Stimulated activated CD4-positive, alpha-beta T cell treated with anti-CD3 and anti-CD28 coated beads, TNF-alpha, amount 100 ng/mL, for 1 hour (primary cell): ENCODE data around the gene KRI1.

Experiments used
- DNase-seq, 3 donors: peaks; one replicate each; pipeline ENCODE4 v3.0.0-alpha.2; 2020; ENCODE audit warnings: low read depth in 3 of 3, low spot score in 1 of 3

KRI1 gene

DNA sequence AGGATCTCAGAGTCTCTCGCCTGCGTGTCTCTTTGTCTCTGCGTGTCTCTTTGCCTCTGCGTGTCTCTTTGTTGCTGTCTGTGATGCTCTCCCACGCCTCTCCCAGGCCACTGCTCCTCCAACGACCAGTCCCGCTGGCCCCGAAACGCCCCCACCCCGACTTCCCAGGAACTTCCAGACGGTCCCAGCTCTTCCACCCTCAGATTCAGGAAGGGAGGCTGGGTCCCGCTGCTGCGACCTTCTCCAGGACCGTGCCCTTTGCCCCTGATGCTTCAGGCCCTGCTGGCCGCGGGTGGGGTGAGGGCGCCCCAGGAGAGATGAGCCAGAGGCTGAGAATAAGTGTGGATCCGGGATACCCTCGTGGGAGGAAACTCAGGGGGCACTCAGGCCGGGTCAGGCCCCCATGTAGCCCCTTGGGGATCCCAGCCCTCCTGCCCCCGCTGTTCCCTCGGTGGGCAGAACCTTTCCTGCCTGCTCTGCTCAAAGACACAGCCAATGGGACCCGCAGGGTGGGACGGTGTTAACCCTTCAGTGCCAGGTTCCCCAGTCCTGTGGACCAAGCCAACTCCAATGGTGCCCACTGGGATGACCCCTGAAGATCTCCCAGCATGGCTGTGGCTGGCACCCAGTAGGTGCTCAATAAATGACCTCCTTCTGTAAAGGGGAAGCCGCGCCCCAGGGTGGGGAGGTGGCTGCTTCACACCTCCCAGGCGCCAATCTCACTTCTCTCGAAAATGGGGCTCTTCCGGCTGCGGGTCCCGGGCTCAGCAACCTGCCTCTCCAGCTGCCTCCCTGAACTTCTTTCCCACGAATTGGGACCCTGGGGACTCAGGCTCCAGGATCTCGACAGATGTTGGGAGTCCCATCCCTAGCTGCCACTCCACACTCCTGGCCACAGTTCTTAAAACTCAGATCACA lies 47.1 kb downstream of the KRI1 start:
- DNase-seq, result no peak

DNA sequence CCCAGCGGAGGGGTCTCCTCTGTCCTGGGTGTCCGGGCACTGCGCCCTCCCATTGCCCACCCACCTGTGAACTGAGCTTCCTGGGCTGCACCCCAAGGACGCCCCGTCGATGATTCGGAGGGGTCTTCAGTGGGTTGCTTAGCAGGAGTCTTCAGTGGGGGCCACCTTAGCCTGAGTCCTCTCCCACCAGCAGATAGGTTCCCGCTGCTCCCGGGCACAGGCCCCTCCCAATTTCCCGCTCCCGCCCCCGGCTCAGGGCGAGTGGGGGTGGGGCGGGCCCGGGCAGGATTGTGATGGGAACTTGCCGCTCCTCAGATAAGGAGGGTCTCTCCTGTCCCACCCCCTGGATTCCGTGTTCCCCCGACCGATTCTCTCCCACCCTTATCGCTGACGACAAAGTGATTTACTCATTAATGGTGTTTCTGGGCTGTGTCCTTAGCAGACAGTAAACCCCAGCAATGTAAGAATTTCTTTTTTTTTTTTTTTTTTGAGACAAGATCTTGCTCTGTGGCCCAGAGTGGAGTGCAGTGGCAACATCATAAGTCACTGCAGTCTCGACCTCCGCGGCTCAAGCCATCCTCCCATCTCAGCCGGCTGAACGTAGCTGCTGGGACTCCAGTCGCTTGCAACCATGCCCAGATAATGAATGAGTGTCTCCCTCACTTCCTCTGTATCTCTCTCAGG lies 47.9 kb downstream of the KRI1 start:
- DNase-seq, result no peak

DNA sequence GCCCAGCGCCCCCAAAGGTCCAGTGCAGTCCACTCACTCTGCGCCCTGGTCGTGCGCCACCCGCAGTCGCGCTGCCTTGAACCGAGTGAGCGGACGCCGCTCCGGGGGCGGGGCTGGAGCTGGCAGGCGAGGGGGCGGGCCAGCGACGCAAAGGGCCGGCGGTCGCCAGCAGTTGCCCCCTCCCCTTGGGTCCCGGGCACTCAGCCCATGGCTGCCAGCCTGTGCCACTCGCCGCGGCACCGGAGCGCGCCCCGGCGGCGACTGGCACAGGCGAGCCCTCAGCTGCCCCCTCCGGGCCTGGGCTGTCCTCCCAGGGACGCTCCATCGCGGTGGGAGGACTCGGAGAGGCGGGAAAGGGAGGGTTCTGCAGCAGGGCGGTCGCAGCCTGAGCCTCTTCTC lies 48.5 kb downstream of the KRI1 start, which contains the start of gene S1PR5:
Gene S1PR5, minus strand, starts transcription at position 87 of the 399 bp plus-strand sequence. CDS start 2,436 bp downstream, outside the sequence.
- no peak for DNase-seq

DNA sequence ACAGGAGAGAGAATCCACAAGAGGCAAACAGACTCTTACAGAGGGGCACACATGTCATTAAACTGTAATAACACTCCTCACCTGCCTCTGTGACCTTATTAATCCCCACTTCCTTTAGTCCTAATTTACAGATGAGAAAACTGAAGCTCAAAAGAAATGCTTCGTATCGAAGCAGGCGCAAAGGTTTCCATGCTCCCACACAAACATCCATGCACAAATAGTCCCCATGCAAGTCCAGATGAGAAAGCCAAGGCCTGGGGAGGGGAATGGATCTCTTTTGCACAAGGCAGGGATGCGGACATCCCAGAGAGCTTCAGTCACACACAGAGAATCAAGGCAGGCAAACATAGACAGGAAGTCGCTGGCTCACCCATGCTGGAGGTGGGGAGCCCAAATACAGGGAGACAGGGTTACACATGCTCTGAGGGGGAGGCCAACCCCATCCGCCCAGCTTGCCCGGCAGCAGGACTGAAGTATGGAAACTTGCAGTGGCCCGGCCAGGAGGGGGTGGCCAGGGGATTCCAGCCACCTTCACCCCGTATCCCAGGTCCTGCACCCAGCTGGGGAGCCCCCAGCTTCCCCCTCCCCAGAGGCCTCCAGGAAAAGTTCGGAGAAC lies 49.0 kb downstream of the KRI1 start:
- no peak for DNase-seq

DNA sequence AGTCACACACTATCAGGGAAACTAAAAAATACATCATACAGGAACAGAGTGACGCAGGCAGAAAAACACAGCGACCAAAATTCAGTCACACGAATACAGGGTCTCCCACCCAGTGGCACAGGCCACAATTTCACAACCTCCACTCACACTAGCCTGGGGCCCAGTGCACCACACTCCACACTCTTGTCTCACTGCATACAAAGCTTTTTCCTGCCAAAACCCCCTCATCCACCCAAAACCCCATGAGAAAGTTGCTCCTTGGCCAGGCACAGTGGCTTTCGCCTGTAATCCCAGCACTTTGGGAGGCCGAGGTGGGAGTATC lies 49.8 kb downstream of the KRI1 start:
- DNase-seq, result no peak

DNA sequence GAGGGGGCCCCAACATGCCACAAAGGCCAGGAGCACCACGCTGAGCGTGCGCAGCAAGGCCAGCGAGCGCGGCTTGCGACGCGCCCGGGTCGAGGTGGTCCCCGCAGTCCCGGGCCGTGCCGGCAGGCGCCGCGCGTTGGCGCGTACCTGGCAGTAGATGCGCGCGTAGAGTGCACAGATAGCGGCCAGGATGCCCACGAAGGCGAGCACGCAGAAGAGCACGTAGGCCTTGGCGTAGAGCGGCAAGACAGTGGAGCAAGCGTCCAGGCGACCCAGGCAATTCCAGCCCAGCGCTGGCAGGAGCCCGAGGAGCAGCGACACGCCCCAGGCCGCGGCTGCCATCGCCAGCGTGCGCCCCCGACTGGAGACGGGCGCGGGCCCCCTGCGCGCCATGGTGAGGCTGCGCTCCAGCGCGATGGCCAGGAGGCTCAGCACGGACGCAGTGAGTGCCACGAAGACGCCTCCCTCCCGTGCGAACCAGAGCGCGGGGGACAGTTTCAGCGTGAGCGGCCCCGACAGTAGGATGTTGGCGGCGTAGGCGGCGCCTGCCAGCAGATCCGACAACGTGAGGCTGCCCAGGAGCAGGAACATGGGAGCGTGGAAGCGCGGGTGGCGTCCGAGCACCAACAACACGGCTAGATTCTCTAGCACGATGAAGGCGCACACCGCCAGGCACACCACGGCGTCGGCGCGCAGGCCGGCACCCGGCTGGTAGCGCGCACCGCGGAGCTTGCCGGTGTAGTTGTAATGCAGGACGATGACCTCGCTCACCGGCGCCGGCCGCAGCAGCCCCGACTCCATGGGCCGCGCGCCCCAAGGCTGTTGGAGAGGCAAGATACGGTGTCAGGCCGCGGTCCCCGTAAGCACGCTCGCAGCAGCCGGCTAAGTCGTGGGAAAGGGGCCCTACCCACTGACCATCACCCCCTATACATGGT lies 51.3 kb downstream of the KRI1 start:
- no peak for DNase-seq

DNA sequence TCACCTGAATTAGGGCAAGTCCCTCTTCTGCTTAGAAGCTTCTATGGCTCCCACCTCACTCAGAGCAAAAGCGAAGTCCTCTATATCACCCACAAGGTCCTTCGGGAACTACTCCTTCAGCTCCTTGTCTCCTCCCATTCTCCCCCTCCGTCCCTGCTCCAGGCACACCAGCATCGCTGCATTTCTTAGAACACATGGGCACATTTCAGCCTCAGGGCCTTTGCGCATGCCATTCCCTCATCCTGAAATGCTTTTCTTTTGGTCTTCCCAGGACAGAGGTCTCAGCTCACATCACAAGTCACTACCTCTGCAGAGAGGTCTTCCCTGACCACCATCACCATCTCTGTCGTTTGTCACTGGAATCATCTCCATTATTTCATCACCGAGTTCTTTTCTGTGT lies 52.6 kb downstream of the KRI1 start:
- no peak for DNase-seq

DNA sequence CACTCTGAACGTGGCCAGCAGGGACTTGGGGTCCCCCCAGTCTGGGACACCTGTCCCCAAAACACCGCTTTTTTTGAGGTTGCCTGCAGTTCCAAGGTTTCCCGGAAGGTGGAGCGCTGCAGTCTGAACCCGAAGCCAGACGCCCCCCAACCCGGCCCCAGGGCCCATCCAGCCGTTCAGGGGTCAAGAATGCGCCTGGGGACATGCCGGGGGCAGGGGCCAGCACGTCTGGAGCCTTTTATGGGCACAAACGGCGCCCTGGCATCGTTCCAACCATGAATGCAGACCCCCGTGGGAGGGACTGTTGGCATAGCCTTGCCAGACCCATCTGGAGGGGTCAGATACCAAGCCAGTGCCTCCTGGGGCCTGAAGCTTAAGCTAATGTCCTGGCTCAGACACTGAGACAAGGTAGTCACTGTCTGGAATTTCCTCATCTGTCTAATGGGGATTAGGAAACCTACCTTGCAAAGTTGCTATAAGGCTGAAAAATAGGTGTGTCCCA lies 55.5 kb downstream of the KRI1 start:
- DNase-seq, result peak in 2 of 3 donors; percentile 29 to 57

DNA sequence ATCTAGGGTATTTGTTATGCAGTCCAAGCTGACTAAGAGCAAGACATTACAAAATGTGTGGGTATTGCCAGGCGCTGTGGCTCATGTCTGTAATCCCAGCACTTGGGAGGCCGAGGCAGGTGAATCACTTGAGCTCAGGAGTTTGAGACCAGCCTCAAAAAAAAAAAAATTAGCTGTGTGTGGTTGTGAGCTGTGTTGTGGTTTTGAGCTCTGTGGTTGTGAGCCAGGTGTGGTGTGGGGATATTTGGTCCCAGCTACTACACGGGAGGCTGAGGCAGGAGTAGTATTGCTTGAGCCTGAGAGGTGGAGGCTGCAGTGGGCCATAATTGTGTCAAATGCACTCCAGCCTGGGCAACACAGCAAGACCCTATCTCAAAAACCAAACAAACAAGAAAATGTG lies 57.1 kb downstream of the KRI1 start:
- DNase-seq, result no peak

DNA sequence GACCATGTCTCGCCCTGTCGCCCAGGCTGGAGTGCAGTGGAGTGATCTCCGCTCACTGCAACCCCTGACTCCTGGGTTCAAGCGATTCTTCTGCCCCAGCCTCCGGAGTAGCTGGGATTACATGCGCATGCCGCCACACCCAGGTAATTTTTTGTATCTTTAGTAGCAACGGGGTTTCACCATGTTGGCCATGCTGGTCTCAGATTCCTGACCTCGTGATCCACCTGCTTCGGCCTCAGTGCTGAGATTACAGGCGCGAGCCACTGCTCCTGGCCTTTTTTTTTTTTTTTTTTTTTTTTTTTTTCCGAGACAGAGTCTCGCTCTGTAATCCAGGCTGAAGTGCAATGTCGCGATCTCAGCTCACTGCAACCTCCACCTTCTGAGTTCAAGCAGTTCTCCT lies 57.8 kb downstream of the KRI1 start:
- DNase-seq, result no peak

DNA sequence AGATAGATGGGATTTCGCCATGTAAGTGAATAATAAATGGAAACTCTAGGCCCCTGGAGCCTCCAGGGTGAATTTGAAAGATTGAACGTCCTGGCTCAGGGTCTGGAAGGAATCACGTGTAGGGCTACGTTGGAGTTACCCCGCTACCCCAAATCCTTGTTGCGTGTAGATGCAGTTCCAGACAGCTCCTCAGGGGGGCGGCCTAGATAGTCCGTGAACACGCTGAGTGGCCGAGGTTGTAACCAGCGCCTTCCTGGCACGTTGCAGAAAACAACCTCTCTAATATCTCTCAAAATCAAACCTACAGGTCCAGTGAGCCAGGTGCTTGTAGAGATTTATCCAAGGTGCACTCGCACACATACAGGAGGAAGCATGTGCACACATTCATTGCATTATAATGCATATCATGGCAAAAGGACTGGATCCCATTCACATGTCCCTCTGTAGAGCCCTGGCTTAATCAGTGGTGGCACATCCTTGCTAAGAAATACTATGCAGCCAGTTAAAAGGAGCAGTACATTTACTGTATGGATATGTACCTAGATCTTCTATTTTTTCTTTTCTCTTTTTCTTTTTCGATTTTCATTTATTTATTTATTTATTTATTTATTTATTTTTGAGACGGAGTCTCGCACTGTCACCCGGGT lies 60.1 kb downstream of the KRI1 start:
- DNase-seq, result peak; percentile 41 to 78 (median 67)
